Measurements from ENCODE around the gene MYEOV.

MYEOV gene

GRCh38 chr11:69301455-69302401, 7.8 kb downstream of the MYEOV start:
- no peak for DNase-seq (ENCODE audit: low spot score)

GRCh38 chr11:69302447-69303020, 8.6 kb downstream of the MYEOV start:
- no peak for DNase-seq (ENCODE audit: low spot score)

- DNase-seq (ENCODE audit: low spot score): no peak
Observed at GRCh38 chr11:69303427-69303826, 9.5 kb downstream of the MYEOV start.

GRCh38 chr11:69304258-69304657, 10.3 kb downstream of the MYEOV start:
- no peak for DNase-seq (ENCODE audit: low spot score)

- DNase-seq (ENCODE audit: low spot score): no peak
Observed at GRCh38 chr11:69304686-69305085, 10.7 kb downstream of the MYEOV start.

- no peak for DNase-seq (ENCODE audit: low spot score)
Observed at GRCh38 chr11:69305885-69306540, 12.1 kb downstream of the MYEOV start.

- DNase-seq (ENCODE audit: low spot score): no peak
Observed at GRCh38 chr11:69306821-69307220, 12.9 kb downstream of the MYEOV start.

- DNase-seq (ENCODE audit: low spot score): no peak
Observed at GRCh38 chr11:69307421-69307820, 13.5 kb downstream of the MYEOV start.

- no peak for DNase-seq (ENCODE audit: low spot score)
Observed at GRCh38 chr11:69307871-69308431, 14.0 kb downstream of the MYEOV start.

- no peak for DNase-seq (ENCODE audit: low spot score)
Observed at GRCh38 chr11:69308491-69308911, 14.5 kb downstream of the MYEOV start.

GRCh38 chr11:69308936-69309615, 15.1 kb downstream of the MYEOV start:
- DNase-seq (ENCODE audit: low spot score): no peak

- no peak for DNase-seq (ENCODE audit: low spot score)
Observed at GRCh38 chr11:69309631-69310280, 15.8 kb downstream of the MYEOV start.

GRCh38 chr11:69310351-69310750, 16.4 kb downstream of the MYEOV start:
- DNase-seq (ENCODE audit: low spot score): no peak

- no peak for DNase-seq (ENCODE audit: low spot score)
Observed at GRCh38 chr11:69310934-69311766, 17.2 kb downstream of the MYEOV start.

- no peak for DNase-seq (ENCODE audit: low spot score)
Observed at GRCh38 chr11:69311767-69312385, 17.9 kb downstream of the MYEOV start.

- peak; percentile 52 for DNase-seq (ENCODE audit: low spot score)
Observed at GRCh38 chr11:69312453-69313404, 18.8 kb downstream of the MYEOV start.

- DNase-seq (ENCODE audit: low spot score): no peak
Observed at GRCh38 chr11:69313992-69314391, 20.0 kb downstream of the MYEOV start.

- no peak for DNase-seq (ENCODE audit: low spot score)
Observed at GRCh38 chr11:69314555-69314954, 20.6 kb downstream of the MYEOV start.

- DNase-seq (ENCODE audit: low spot score): no peak
Observed at GRCh38 chr11:69316956-69317355, 23.0 kb downstream of the MYEOV start.

Data from pons (tissue), 1 donor.